GM18870 (cell line): ENCODE data around the gene HAP1.
"Not testable (repeated sequence)": the region's sequence is repeated elsewhere in the genome, so short reads cannot be mapped to it uniquely, and the experiment has no call there.

Source experiments
- ATAC-seq: cut with Tn5 transposase; IDR thresholded peaks from one replicate; pipeline ENCODE4 v1.9.1; 2021; ENCODE audit warnings: moderate library complexity; ENCODE audit not compliant: unreplicated experiment

HAP1 gene

DNA sequence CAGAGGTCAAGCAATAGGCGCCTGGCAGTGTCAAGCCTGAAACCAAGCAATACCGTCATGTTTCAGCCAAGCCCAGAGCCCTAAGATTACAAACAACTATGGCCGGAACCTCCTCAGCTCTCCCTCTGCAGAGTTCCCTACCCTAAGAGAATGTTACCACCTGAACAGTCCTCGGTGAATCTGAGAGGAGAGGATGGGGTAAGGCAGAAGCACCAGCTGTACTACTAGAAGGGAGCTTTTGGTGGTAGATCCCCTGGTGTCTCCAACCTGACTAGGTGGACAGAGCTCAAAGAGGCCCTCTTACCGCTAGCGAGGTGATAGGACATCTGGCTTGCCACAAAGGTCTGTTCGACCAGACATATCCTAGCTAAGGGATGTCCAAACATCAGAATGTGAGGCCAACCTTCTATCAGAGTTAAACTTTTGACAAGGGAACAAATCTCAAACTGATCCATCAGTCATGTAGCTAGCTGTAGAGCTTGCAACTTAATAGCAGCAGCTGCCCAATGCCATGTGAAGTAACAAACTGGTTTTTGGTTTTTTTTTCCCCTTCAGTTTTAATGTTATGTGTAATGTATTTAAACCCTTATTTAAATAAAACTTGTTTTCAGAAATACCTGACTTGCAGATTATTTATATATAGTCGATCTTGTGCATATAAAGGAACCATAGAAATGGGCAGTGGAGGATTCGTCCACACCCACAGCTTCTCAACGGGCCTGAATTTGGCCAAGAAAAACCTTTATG is 43.2 kb downstream of the HAP1 start:
- ATAC-seq, result no peak

DNA sequence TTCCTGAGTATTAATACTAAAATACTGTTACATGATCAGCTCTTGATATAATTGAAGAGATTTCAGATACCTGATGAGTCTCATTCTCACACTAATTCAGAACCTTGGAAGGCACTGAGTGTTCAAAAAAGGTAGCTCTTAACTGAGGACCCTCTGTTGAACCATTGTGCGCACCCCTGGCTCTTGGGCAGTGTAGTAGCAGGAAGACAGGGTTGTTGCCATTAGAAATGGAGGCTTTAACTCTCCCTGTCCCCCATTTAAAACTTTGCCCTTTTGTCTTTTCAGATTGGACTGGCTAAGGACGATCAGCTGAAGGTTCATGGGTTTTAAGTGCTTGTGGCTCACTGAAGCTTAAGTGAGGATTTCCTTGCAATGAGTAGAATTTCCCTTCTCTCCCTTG is 43.9 kb downstream of the HAP1 start:
- ATAC-seq, result no peak

DNA sequence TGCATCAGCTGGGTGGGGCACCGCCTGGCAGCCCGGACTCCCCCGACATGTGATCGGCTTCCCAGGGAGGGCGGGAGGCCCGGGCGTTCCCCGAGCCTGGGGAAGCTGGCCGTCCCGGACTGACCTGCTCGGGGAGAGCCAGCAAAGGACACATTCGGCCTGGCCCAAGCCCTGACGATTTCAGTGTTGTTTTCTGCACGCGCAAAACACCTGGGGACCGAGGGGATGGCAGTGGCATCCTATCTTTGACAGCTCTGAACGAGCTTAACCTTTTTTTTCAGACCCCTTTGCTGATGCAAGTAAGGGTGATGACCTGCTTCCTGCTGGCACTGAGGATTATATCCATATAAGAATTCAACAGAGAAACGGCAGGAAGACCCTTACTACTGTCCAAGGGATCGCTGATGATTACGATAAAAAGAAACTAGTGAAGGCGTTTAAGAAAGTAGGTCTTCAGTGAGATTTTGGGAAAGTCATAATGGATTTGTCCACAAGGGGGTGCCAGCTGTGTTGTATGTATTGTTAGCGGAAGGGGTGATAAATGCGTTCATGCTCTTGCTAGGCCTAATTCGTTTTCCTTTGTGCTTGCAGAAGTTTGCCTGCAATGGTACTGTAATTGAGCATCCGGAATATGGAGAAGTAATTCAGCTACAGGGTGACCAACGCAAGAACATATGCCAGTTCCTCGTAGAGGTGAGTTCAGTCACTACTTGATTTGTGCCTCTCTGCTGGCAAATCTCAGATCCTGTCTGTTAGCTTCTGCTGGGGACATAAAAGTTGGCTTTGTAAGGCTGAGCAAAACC is 44.7 kb downstream of the HAP1 start:
- no peak for ATAC-seq

DNA sequence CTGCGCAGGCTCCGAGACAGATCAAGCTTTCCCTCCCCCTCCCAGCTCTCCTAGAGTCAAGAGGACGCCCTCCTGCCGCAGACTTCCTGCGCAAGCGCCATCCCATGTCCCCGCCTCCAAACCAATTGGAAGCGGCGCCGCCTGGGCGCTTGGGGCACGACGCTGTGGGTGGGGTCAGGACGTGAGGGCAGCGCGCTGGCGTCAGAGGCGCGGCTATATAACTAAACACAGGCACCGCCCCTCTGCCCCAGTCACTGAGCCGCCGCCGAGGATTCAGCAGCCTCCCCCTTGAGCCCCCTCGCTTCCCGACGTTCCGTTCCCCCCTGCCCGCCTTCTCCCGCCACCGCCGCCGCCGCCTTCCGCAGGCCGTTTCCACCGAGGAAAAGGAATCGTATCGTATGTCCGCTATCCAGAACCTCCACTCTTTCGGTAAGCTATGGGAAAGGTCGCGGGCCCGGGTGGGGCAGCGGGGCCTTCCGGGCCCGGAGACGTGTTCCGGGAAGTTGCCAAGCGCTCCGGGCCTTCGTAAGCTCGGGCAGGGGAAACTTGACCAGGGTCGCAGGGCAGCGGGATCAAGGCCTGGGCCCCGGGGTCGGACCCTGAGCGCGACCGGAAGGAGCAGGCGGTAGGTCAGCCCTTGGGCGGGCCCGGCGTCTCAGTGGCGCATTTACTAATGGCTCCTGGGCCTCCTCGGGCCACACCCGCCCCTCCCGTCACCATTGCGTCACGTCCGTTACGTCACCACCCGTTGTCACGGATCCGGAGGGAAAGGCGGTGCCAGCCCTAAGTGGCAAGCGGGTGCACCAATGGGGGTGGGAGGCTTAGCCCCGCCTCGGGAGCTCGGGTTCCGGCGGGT is 45.6 kb downstream of the HAP1 start, which contains the start of gene EIF1:
EIF1 (plus strand) TSS at position 245 of the 856 bp plus-strand sequence; CDS start at position 399, 154 bp downstream.
- peak; percentile 71 for ATAC-seq

DNA sequence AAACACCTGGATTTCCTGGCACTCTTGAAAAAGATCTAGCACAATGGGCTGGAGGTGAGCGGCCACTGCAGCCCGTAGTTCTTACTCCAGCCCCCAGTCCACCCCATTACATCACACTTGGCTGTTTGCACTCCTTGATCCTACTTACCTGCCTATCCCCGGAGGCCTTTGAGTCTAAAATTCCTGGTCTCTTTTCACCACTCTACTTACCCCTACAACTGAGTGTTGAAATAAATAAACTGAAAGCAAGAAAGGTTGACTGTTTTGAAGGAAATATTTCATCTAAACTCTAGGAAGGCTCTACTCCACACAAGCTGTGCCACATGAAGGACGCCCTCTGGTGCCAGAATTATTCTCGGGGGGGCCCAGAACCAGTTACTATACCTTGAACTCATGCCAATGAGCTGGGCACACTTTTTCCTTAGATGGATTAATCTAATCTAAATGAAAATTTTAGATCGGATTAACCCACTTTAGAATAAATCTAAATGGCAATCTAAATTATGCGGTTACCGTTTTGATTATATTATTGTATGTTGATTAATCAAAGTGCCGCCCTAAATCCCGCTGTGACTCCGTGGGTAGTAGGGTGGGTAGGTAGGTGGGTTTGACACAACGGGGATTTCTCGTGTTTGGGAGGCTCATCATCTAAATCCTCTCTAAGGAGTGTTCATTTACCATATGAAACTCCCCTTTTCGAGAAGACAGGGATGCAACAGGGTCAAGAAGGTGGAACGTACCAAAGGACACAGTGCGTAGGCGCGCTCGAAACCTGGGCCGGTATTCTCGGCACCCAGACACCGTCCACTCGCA is 46.4 kb downstream of the HAP1 start:
- ATAC-seq, result peak; percentile 23

DNA sequence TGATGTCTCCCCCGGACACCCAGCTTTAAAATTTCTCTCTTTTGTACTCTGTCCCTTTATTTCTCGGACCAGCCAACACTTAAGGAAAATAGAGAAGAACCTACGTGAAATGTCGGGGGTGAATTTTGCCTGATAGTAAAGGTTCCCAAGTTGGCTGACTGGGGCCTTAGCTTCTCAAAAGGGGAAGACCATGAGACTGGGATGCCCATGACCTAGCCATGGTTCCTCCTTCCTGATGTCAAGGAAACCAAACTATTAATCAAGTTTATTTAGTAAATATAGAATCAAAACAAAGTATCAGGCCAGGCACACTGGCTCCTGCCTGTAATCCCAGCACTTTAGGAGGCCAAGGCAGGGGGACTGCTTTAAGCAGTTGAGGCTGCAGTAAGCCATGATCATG is 48.2 kb downstream of the HAP1 start:
- ATAC-seq, result no peak

DNA sequence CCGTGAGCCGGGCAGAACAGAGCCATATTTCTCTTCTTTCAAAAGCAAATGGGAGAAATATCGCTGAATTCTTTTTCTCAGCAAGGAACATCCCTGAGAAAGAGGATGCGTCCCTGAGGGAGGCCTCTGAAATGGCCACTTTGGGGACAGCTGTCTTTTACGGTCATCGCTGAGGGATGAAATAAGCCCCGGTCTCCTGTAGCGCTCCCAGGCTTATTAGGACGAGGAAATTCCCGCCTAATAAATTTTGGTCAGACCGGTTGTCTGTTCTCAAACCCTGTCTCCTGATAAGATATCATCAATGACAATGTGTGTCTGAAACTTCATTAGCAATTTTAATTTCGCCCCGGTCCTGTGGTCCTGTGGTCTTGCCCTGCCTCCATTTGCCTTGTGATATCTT is 48.7 kb downstream of the HAP1 start:
- ATAC-seq, result not testable (repeated sequence)

DNA sequence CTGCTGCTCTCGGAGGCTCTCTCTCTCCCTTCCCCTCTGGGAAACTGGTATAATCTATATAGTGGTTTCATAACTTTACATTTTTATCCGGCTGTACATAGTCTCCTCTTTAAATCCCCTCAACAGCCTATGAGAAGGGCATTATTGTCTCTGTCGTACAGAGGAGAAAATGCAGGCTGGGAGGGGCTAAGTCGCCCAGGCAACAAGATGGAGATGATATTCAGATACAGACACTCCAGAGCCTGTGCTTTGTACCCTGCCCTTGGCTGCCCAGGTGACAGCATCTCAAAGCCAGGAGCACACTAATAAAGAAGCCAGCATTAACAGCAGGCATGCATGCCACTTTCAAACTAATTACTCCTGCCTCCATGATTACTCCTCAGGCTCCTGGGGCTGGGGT is 50.4 kb downstream of the HAP1 start:
- ATAC-seq, result no peak

DNA sequence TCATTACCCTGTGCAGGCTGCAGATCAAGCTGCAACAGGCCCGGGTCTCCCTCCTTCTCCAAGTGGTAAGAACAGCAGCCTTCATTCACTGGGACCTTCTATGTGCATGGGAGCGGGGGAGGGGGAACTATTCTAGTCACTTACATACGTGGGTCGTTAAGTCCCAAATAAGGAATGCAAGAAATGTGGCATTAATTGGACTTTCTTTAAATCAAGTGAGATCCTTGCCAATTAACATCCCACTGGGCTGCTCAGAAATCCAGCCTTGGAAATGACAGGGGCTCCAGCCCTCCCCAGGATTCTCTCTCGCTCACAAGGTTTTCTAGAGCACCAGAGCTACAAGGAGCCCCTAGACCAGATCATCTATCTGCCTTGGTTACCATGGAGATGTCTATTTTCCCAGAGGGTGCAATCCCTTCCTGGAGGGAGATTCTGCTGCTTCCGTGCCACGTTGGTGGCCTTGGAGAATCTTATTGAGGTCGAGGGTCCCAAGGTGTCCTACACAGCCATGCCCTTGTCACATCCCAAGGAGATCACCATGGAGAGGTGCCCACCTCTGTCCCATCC is 50.9 kb downstream of the HAP1 start:
- no peak for ATAC-seq

DNA sequence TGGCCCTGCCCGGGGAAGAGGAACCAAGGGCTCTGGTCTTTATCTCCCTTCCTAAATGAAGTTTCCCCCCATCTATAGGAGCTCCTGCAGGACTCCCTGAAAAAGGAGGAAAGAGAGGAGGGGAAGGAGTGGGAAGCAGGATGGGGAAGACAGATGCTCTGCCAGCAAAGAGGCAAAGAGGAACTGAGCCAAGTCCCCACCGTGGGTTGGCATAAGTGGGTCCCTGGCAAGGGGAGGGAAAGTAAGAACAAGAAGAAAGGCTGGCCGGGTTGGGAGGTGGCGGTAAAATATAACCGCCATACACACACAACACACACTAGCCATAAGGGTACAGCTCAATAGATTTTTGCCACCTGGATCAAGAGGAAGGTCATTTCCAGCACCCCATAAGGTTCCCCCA is 51.8 kb downstream of the HAP1 start:
- no peak for ATAC-seq

DNA sequence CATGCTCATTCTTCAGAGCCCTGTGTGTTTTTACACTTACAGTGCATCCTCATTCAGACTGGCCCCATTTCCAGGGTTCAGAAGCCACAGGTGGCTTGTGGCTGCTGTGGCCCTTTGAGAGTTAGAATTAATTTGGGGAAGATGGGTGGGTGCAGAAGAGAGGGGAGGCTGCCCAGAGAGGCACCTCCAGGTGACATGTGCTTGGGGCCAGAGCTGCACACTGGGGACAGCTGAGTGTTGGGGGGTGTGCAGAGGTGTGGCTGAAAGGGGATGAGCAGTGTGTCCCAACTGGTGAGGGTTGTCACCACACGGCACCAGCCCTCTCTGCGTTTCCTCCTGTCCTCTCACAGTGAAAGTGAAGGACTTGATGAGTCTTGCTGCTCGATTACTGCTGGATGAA is 52.7 kb downstream of the HAP1 start:
- ATAC-seq, result no peak

DNA sequence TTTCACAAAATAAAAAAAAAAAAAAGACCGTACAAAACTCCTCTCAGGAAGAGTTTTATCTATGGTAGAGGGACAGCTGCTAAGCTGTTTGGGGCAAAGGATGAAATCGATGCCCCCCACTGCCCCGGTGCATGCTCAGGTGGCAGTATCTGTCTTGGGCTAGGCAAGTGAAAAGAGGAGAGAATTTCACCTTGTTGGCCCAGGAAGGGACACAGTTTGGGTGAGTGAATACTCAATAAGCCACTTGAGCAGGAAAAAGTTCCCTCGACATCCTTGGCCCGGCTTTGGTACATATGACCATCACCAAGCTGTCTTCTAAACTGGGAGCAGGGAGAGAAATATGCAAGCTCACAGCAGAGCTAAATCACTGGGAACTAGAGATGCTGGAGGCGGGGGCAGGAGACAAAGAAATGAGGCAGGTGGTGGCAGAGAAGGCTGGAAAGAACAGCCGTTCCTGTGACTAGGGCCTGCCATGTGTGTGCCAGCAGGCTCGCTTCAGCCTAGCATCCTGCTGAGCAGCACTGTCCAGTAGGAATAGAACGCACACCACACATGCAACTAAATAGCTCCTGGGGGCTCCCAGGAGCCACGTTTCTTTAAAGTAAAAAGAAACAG is 53.9 kb downstream of the HAP1 start:
- ATAC-seq, result no peak

DNA sequence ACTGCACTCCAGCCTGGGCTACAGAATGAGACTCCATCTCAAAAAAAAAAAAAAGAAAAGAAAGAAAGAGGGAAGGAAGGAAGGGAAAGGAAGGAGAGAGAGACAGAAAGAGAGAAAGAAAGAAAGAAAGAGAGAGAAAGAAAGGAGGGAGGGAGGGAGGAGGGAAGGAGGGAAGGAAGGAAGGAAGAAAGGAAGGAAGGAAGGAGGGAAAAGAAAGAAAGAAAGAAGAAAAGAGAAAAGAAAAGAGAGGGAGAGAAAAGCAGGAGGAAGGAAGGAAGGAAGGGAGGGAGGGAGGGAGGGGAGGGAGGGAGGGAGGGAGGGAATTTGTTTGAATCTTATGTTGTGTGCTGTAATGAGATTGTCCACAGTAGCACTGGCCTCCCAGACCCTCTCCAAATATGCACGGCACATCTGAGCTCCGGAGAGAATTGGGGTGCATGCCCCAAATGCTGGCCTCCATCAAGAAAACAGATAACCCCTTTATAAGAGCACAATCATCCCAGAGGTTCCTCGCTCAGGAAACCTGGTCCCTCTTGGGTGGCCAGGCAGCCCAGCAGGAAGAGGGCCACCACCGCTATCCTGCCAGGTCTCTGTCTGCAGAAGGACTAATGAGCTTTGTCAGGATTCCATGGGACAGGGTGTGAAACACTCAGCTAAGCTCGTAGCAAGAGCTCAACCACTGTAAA is 54.6 kb downstream of the HAP1 start:
- no peak for ATAC-seq

DNA sequence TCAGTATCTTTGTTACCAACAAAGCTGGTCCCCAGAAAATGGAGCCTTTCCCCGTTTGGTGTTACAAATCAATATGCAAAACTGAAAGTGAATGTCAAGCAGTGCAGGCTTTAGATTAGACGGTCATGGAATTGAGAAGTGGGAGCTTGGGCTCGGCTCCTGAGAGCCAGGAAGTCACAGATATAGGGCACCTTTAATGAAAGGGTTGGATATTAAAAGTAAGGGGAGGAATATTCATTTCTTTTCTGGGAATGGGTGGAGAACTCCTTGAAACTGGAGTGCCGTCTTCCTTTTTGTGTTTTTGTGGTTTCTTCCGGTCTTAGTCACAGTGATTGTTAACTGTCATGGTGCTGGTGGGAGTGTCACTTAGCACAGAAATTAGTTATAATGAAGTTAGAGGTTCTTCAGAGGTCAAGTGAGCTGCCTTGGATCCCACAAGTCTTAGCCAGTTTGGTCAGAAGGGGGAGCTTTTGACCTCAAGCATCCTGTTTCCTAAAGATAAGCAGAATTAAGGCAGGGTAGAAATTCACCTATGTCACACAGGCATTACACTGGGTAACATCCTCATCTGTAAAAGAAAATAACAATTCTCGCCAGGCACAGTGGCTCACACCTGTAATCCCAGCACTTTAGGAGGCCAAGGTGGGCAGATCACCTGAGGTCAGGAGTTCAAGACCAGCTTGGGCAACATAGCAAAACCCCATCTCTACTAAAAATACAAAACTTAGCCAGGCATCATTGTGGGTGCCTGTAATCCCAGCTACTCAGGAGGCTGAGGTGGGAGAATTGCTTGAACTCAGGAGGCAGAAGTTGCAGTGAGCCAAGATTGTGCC is 55.3 kb downstream of the HAP1 start:
- ATAC-seq, result peak; percentile 55

DNA sequence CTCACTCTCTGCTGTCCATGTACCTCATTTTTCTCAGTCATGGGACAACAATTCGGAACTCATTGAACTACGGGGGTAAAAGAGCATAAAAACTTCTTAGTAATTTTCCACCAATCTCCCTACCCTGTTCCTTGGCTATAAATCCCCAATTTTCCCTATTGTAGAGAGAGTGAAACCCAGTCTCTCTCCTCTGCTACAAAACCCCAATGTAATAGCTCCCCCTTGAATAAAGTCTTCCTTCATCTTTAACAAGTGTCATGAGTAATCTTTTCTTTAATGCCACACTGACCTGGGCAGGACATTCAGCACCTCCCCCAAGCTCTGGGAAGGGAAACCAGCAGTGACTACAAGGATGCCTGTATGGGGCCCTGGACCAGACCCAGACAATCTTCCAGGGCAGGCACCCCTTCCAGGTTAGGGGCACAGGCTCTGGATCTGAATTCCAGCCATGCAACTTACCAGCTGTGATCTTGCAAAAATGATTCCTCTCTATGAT is 56.0 kb downstream of the HAP1 start:
- peak; percentile 15 for ATAC-seq

DNA sequence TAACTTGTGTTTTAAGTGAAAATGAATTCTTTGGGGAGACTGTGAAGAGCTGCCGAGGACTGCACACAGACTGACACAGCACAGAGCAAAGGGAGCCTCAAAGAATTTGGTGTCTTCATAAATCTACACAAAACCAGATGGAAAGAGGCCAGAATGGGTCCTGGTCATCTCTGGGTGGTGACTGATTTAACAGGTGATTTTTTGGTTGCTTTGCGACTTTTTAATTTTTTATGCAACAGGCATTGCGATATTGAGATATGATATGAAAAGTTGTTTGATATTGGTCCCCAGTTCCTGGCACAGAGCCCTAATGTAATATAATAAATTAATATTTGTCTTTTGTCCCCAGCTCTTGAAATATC is 58.4 kb downstream of the HAP1 start:
- ATAC-seq, result peak; percentile 2

DNA sequence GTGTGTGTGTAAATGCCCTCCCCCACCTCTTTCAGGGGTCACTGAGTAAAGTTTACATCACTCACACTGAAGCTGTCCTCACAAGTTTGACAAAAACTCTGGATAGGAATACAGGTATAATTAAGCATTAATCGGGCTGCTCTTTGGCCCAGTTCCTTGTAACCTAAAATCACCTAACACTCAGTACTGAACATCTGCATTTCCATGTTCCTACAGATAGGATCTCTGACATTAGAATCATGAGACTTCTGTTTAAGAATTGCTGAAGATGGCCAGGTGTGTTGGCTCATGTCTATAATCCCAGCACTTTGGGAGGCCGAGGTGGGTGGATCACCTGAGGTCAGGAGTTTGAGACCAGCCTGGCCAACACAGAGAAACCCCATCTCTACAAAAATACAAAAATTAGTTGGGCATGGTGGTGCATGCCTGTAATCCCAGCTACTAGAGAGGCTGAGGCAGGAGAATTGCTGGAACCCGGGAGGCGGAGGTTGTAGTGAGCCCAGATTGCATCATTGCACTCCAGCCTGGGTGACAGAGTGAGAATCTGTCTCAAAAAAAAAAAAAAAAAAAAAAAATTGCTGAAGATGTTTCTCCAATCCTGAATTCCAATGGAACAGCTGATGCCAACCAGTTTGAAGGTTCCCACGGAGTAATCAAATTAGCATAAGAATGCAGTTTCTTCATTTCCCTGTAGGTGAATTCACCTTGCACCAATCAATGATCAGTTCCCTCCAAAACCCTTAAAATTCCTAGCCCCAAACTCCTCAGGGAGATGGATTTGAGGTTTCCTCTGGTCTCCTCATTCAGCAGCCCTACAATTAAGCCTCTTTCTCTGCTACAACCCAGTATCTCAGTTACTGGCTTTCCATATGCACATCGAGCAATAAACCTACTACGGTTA is 59.0 kb downstream of the HAP1 start:
- not testable (repeated sequence) for ATAC-seq
